ENCODE data around the gene PRTG. TPM values are rescaled to one million over a fixed set of nuclear protein-coding genes. Genes with fewer than 3 reads are reported as not detected.
A peak's percentile ranks its signal among the peaks of the same experiment; 100 is the strongest.

PRTG gene
- total RNA-seq, 1 donor from 2014 or later = 334 TPM

GRCh38 chr15:55652359-55652758, 90.6 kb downstream of the PRTG start:
- H3K36me3 Mint-ChIP-seq (ENCODE audit: low read depth) = peaks cover 13% of the 10 kb centered on the region
- H3K4me3 Mint-ChIP-seq = peak overlapping the region; percentile 89
- no peak for TF ChIP-seq CTCF (conservative IDR thresholded peaks at IDR 0.05)
- H3K27ac Mint-ChIP-seq (ENCODE audit: unreplicated experiment) = peak overlapping the region; percentile 89
- H3K9me3 Mint-ChIP-seq = no peaks in the 10 kb centered on the region
- no peaks in the 10 kb centered on the region for H3K27me3 Mint-ChIP-seq (ENCODE audit: low read depth)
- peaks cover 74% of the 10 kb centered on the region for H3K4me1 Mint-ChIP-seq
- DNase-seq (ENCODE audit: low read depth, low spot score) = peak; percentile 74

- no peak overlapping the region for H3K4me3 Mint-ChIP-seq
- H3K4me1 Mint-ChIP-seq = peaks cover 53% of the 10 kb centered on the region
- no peaks in the 10 kb centered on the region for H3K27me3 Mint-ChIP-seq (ENCODE audit: low read depth)
- no peak for DNase-seq (ENCODE audit: low read depth, low spot score)
- H3K27ac Mint-ChIP-seq (ENCODE audit: unreplicated experiment) = no peak overlapping the region
- no peak for TF ChIP-seq CTCF (conservative IDR thresholded peaks at IDR 0.05)
- H3K9me3 Mint-ChIP-seq = no peaks in the 10 kb centered on the region
- peaks cover 21% of the 10 kb centered on the region for H3K36me3 Mint-ChIP-seq (ENCODE audit: low read depth)
Measured at GRCh38 chr15:55649058-55649423, 93.9 kb downstream of the PRTG start.

GRCh38 chr15:55638764-55639163, 104.2 kb downstream of the PRTG start:
- Mint-ChIP-seq H3K9me3 (no peaks in the 10 kb centered on the region), H3K27ac (ENCODE audit: unreplicated experiment) (no peak overlapping the region), H3K4me1 (no peaks in the 10 kb centered on the region), H3K4me3 (no peak overlapping the region), H3K27me3 (ENCODE audit: low read depth) (no peaks in the 10 kb centered on the region), H3K36me3 (ENCODE audit: low read depth) (peaks cover 26% of the 10 kb centered on the region)
- no peak for TF ChIP-seq CTCF (conservative IDR thresholded peaks at IDR 0.05)
- no peak for DNase-seq (ENCODE audit: low read depth, low spot score)

- H3K27me3 Mint-ChIP-seq (ENCODE audit: low read depth) = no peaks in the 10 kb centered on the region
- peaks cover 6% of the 10 kb centered on the region for H3K4me1 Mint-ChIP-seq
- DNase-seq (ENCODE audit: low read depth, low spot score) = no peak
- no peak for TF ChIP-seq CTCF (conservative IDR thresholded peaks at IDR 0.05)
- peaks cover 37% of the 10 kb centered on the region for H3K36me3 Mint-ChIP-seq (ENCODE audit: low read depth)
- H3K4me3 Mint-ChIP-seq = no peak overlapping the region
- H3K27ac Mint-ChIP-seq (ENCODE audit: unreplicated experiment) = no peak overlapping the region
- H3K9me3 Mint-ChIP-seq = no peaks in the 10 kb centered on the region
Measured at GRCh38 chr15:55637086-55637485, 105.9 kb downstream of the PRTG start.

- Mint-ChIP-seq H3K27me3 (ENCODE audit: low read depth) (no peaks in the 10 kb centered on the region), H3K4me3 (no peak overlapping the region), H3K4me1 (peaks cover 15% of the 10 kb centered on the region), H3K36me3 (ENCODE audit: low read depth) (peaks cover 29% of the 10 kb centered on the region), H3K9me3 (no peaks in the 10 kb centered on the region), H3K27ac (ENCODE audit: unreplicated experiment) (no peak overlapping the region)
- TF ChIP-seq CTCF (conservative IDR thresholded peaks at IDR 0.05) = no peak
- DNase-seq (ENCODE audit: low read depth, low spot score) = no peak
Measured at GRCh38 chr15:55633731-55634130, 109.2 kb downstream of the PRTG start.

GRCh38 chr15:55632434-55632833, 110.5 kb downstream of the PRTG start:
- Mint-ChIP-seq H3K27ac (ENCODE audit: unreplicated experiment) (peak overlapping the region; percentile 10), H3K4me3 (peak overlapping the region; percentile 17)
- DNase-seq (ENCODE audit: low read depth, low spot score) = no peak

More at GRCh38 chr15:55632434-55632833, 110.5 kb downstream of the PRTG start:
- Mint-ChIP-seq H3K27me3 (ENCODE audit: low read depth) (no peaks in the 10 kb centered on the region), H3K9me3 (no peaks in the 10 kb centered on the region), H3K4me1 (peaks cover 15% of the 10 kb centered on the region), H3K36me3 (ENCODE audit: low read depth) (peaks cover 28% of the 10 kb centered on the region)
- no peak for TF ChIP-seq CTCF (conservative IDR thresholded peaks at IDR 0.05)

All from neural crest cell (in vitro differentiated cells).